Measurements from ENCODE around the gene HPS1.

The HPS1 gene

DNA sequence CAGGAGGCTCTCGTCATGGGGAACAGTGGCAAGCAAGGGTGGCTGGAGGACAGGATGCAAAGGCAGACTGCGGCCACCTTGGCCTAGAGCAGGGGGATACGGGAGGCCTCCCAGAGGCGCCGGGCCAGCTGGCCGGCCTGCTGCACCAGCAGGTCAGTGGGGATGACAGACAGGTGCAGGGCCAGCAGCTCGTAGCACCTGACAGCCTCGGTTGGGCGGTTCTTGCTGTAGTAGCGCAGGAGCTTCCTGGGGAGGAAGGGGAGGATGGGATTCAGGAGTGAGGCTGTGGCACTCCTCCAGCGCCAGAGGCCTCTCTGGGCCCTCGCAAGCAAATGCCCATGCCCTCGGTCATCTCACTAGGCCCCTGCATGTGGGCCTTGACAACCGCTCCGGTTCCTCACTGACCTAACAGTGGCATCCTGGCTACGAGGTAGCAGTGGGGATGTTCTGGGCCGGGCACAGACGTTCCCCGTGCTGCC, 29.2 kb downstream of the HPS1 start:
- Histone ChIP-seq H4K20me1 (ENCODE audit: insufficient read depth) (no peaks in the 10 kb centered on the region), H3K27ac (no peak overlapping the region), H3K4me2 (no peak overlapping the region), H3K9ac (no peak overlapping the region), H3K27me3 (ENCODE audit: insufficient read depth, low read depth) (no peaks in the 10 kb centered on the region), H2AFZ (ENCODE audit: low read depth) (no peak overlapping the region), H3K79me2 (ENCODE audit: insufficient read depth, low read depth) (no peaks in the 10 kb centered on the region), H3K4me3 (IDR thresholded peaks at IDR 0.05; ENCODE audit: insufficient read depth, low read depth, low read length) (no peak overlapping the region), H3K4me1 (ENCODE audit: low read depth, poor library complexity, severe bottlenecking) (peaks cover 7% of the 10 kb centered on the region), H3K36me3 (ENCODE audit: insufficient read depth) (no peaks in the 10 kb centered on the region)
- TF ChIP-seq, protein P1, sequence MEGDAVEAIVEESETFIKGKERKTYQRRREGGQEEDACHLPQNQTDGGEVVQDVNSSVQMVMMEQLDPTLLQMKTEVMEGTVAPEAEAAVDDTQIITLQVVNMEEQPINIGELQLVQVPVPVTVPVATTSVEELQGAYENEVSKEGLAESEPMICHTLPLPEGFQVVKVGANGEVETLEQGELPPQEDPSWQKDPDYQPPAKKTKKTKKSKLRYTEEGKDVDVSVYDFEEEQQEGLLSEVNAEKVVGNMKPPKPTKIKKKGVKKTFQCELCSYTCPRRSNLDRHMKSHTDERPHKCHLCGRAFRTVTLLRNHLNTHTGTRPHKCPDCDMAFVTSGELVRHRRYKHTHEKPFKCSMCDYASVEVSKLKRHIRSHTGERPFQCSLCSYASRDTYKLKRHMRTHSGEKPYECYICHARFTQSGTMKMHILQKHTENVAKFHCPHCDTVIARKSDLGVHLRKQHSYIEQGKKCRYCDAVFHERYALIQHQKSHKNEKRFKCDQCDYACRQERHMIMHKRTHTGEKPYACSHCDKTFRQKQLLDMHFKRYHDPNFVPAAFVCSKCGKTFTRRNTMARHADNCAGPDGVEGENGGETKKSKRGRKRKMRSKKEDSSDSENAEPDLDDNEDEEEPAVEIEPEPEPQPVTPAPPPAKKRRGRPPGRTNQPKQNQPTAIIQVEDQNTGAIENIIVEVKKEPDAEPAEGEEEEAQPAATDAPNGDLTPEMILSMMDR (conservative IDR thresholded peaks at IDR 0.05; ENCODE audit: low read depth, low read length) = no peak

GRCh38 chr10:98416606-98417388, 29.9 kb downstream of the HPS1 start:
- no peaks in the 10 kb centered on the region for H3K27me3 ChIP-seq (ENCODE audit: insufficient read depth, low read depth)
- H3K4me3 ChIP-seq (IDR thresholded peaks at IDR 0.05; ENCODE audit: insufficient read depth, low read depth, low read length) = no peak overlapping the region
- H3K36me3 ChIP-seq (ENCODE audit: insufficient read depth) = no peaks in the 10 kb centered on the region
- H3K27ac ChIP-seq = no peak overlapping the region
- H2AFZ ChIP-seq (ENCODE audit: low read depth) = no peak overlapping the region
- H3K4me2 ChIP-seq = no peak overlapping the region
- H4K20me1 ChIP-seq (ENCODE audit: insufficient read depth) = no peaks in the 10 kb centered on the region
- no peak overlapping the region for H3K9ac ChIP-seq
- peaks cover 14% of the 10 kb centered on the region for H3K4me1 ChIP-seq (ENCODE audit: low read depth, poor library complexity, severe bottlenecking)
- no peaks in the 10 kb centered on the region for H3K79me2 ChIP-seq (ENCODE audit: insufficient read depth, low read depth)
- TF ChIP-seq, protein P1 (conservative IDR thresholded peaks at IDR 0.05; ENCODE audit: low read depth, low read length) = no peak

DNA sequence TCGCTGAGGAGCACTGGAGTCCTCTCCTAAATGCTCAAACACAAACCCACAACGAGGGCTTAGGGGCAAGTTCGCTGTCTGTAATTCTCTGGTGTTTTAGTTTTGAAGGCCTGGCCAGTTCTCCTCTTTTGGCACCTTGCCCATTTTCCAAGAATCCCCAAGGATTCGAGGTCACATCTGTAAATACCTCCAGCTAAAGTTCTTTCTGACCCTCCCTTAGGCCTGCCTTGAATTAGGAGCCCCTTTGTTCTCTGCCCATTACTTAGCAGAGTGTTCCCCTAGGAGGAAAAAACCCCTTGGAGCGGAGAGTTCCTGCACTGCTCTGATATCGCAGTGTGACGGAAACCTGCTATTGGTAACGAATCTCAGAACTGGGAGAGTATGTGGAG, 31.0 kb downstream of the HPS1 start:
- no peaks in the 10 kb centered on the region for H3K36me3 ChIP-seq (ENCODE audit: insufficient read depth)
- TF ChIP-seq, protein P1 (conservative IDR thresholded peaks at IDR 0.05; ENCODE audit: low read depth, low read length) = no peak
- H4K20me1 ChIP-seq (ENCODE audit: insufficient read depth) = no peaks in the 10 kb centered on the region
- no peak overlapping the region for H3K27ac ChIP-seq
- H3K79me2 ChIP-seq (ENCODE audit: insufficient read depth, low read depth) = no peaks in the 10 kb centered on the region
- no peak overlapping the region for H3K4me3 ChIP-seq (IDR thresholded peaks at IDR 0.05; ENCODE audit: insufficient read depth, low read depth, low read length)
- no peak overlapping the region for H3K4me2 ChIP-seq
- no peaks in the 10 kb centered on the region for H3K27me3 ChIP-seq (ENCODE audit: insufficient read depth, low read depth)
- H2AFZ ChIP-seq (ENCODE audit: low read depth) = no peak overlapping the region
- H3K9ac ChIP-seq = no peak overlapping the region
- H3K4me1 ChIP-seq (ENCODE audit: low read depth, poor library complexity, severe bottlenecking) = peaks cover 23% of the 10 kb centered on the region

GRCh38 chr10:98414932-98415730, 31.6 kb downstream of the HPS1 start, which contains the start of gene PYROXD2:
PYROXD2 (minus strand) TSS chr10:98415182; CDS start chr10:98415135, 47 bp downstream.
- TF ChIP-seq, protein P1 (conservative IDR thresholded peaks at IDR 0.05; ENCODE audit: low read depth, low read length) = no peak
- Histone ChIP-seq H3K4me3 (IDR thresholded peaks at IDR 0.05; ENCODE audit: insufficient read depth, low read depth, low read length) (no peak within 1 kb of the TSS), H4K20me1 (ENCODE audit: insufficient read depth) (no peaks in the 10 kb centered on the region), H3K27me3 (ENCODE audit: insufficient read depth, low read depth) (no peaks in the 10 kb centered on the region), H3K4me2 (no peak within 1 kb of the TSS), H3K36me3 (ENCODE audit: insufficient read depth) (no peaks in the 10 kb centered on the region), H2AFZ (ENCODE audit: low read depth) (no peak within 1 kb of the TSS), H3K27ac (no peak within 1 kb of the TSS), H3K4me1 (ENCODE audit: low read depth, poor library complexity, severe bottlenecking) (peaks cover 23% of the 10 kb centered on the region), H3K79me2 (ENCODE audit: insufficient read depth, low read depth) (no peaks in the 10 kb centered on the region), H3K9ac (0 out of 2 replicates have a peak within 1 kb of the TSS, but pooled peaks have one; percentile 32)
